ENCODE measurements around the gene SFXN3.

- TF ChIP-seq CTCF (IDR thresholded peaks at IDR 0.05) (no peak), EP300 (IDR thresholded peaks at IDR 0.05; ENCODE audit: low read depth) (no peak), POLR2AphosphoS5 (IDR thresholded peaks at IDR 0.05) (no peak), POLR2A (IDR thresholded peaks at IDR 0.05) (no peak)
Observed at GRCh38 chr10:101085846-101086245, 54.8 kb downstream of the SFXN3 start.
